Glutamatergic neuron (in vitro differentiated cells): ENCODE measurements around the gene UNC93A. TPM values are rescaled to one million over a fixed set of nuclear protein-coding genes. Genes with fewer than 3 reads are reported as not detected.

ENCODE experiments used
- DNase-seq: peaks from one replicate; pipeline ENCODE4 v3.0.0; 2022
- H3K27ac Mint-ChIP-seq: one replicate; pipeline ENCODE4 v1.8.0; 2020; ENCODE audit warnings: mild to moderate bottlenecking, mixed read lengths, inconsistent platforms; ENCODE audit not compliant: unreplicated experiment
- H3K27me3 Mint-ChIP-seq: one replicate; pipeline ENCODE4 v1.8.0; 2020; ENCODE audit warnings: mild to moderate bottlenecking, moderate library complexity, mixed read lengths, inconsistent platforms; ENCODE audit not compliant: unreplicated experiment
- H3K36me3 Mint-ChIP-seq: one replicate; pipeline ENCODE4 v1.8.0; 2020; ENCODE audit warnings: mild to moderate bottlenecking, mixed read lengths, inconsistent platforms; ENCODE audit not compliant: unreplicated experiment
- H3K4me1 Mint-ChIP-seq: one replicate; pipeline ENCODE4 v1.8.0; 2020; ENCODE audit warnings: mild to moderate bottlenecking, low read depth, mixed read lengths, inconsistent platforms; ENCODE audit not compliant: unreplicated experiment
- H3K4me3 Mint-ChIP-seq: one replicate; pipeline ENCODE4 v1.8.0; 2020; ENCODE audit warnings: mild to moderate bottlenecking, mixed read lengths, inconsistent platforms; ENCODE audit not compliant: unreplicated experiment
- H3K9me3 Mint-ChIP-seq: one replicate; pipeline ENCODE4 v1.8.0; 2020; ENCODE audit warnings: mild to moderate bottlenecking, moderate library complexity, mixed read lengths, inconsistent platforms; ENCODE audit not compliant: unreplicated experiment
- total RNA-seq: library from RNA; stranded (reverse); fragmentation: NEBNext Ultra II Directional; extraction: Animal tissue kit (Norgen Biotek cat#: 25700); gene quantifications from one replicate; pipeline ENCODE4 v1.2.1, GENCODE V29; 2021; ENCODE audit not compliant: unreplicated experiment
- TF ChIP-seq, protein P1 (sequence below): fragments of 200-600 bp; sonication (generic); IDR thresholded peaks from one replicate; pipeline ENCODE4 v1.5.0; 2021; ENCODE audit not compliant: partially characterized antibody, unreplicated experiment

Gene UNC93A
- total RNA-seq, 1 donor from 2014 or later, result not detected

DNA sequence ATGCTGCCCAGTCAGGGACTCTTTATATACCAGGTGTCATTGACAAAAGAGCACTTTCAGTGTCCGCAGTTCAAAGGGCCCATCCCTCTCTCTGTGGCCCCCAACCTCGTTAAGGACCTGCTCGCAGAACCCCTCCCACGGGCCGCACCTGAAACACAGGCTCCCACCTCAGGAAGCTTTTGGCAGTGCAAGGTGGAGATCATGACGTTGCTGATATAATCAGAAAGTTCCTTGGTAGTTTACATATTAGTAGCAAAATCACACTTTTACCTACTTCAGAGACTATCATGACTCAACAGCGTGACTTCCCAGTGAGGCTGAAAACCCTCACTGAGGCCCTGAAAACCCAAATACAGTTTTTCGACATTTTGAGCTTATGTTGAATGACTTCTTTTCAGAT is 37.9 kb downstream of the UNC93A start:
- Mint-ChIP-seq H3K9me3 (no peaks in the 10 kb centered on the region), H3K27me3 (no peaks in the 10 kb centered on the region), H3K4me1 (no peaks in the 10 kb centered on the region), H3K4me3 (no peak overlapping the region), H3K36me3 (no peaks in the 10 kb centered on the region), H3K27ac (no peak overlapping the region)
- TF ChIP-seq, protein P1, sequence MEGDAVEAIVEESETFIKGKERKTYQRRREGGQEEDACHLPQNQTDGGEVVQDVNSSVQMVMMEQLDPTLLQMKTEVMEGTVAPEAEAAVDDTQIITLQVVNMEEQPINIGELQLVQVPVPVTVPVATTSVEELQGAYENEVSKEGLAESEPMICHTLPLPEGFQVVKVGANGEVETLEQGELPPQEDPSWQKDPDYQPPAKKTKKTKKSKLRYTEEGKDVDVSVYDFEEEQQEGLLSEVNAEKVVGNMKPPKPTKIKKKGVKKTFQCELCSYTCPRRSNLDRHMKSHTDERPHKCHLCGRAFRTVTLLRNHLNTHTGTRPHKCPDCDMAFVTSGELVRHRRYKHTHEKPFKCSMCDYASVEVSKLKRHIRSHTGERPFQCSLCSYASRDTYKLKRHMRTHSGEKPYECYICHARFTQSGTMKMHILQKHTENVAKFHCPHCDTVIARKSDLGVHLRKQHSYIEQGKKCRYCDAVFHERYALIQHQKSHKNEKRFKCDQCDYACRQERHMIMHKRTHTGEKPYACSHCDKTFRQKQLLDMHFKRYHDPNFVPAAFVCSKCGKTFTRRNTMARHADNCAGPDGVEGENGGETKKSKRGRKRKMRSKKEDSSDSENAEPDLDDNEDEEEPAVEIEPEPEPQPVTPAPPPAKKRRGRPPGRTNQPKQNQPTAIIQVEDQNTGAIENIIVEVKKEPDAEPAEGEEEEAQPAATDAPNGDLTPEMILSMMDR, result no peak
- DNase-seq, result no peak

DNA sequence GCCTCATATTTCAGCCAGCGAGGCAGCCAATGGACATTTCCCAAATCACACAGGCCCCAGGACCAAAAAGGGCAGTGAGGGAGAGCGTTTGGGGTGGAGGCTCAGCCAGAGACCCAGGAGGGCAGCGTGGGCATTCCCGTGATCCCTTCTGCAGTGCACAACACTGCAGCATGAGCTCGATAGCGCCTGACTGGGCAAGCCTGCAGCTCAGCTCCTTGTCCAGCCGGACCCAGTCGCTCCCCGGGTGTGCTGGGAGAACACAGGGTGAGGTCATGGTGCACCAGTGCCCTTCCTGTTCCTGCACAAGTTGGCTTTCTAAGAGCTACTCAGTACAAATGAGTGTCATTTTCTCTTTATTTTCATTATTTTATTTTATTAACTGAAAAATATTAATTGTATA is 39.6 kb downstream of the UNC93A start:
- Mint-ChIP-seq H3K9me3 (no peaks in the 10 kb centered on the region), H3K27me3 (no peaks in the 10 kb centered on the region), H3K4me1 (no peaks in the 10 kb centered on the region)

DNA sequence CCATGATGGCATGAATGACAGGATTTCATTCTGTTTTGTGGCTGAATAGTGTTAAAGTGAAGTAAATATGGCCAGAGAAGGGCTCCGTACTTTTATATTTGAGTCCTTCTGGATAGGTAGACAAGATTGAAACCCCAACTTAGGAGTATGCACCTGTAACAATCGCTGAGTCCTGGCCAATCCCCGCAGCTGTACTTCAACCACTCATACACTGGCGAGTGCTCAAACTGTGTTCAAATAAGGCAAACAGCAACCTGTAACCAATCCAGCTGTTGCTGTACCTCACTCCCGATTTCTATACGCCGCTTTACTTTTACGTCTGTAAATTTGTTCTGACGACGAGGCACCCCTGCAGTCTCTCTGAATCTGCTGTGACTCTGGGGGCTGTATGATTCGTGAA is 40.5 kb downstream of the UNC93A start:
- DNase-seq, result no peak
- no peaks in the 10 kb centered on the region for H3K36me3 Mint-ChIP-seq
- H3K27me3 Mint-ChIP-seq, result no peaks in the 10 kb centered on the region
- H3K9me3 Mint-ChIP-seq, result no peaks in the 10 kb centered on the region
- no peaks in the 10 kb centered on the region for H3K4me1 Mint-ChIP-seq
- H3K27ac Mint-ChIP-seq, result no peak overlapping the region
- TF ChIP-seq, protein P1, result no peak
- no peak overlapping the region for H3K4me3 Mint-ChIP-seq

More for the DNA sequence above, 39.6 kb downstream of the UNC93A start:
- Mint-ChIP-seq H3K36me3 (no peaks in the 10 kb centered on the region), H3K27ac (no peak overlapping the region), H3K4me3 (no peak overlapping the region)
- TF ChIP-seq, protein P1, result no peak
- DNase-seq, result no peak

DNA sequence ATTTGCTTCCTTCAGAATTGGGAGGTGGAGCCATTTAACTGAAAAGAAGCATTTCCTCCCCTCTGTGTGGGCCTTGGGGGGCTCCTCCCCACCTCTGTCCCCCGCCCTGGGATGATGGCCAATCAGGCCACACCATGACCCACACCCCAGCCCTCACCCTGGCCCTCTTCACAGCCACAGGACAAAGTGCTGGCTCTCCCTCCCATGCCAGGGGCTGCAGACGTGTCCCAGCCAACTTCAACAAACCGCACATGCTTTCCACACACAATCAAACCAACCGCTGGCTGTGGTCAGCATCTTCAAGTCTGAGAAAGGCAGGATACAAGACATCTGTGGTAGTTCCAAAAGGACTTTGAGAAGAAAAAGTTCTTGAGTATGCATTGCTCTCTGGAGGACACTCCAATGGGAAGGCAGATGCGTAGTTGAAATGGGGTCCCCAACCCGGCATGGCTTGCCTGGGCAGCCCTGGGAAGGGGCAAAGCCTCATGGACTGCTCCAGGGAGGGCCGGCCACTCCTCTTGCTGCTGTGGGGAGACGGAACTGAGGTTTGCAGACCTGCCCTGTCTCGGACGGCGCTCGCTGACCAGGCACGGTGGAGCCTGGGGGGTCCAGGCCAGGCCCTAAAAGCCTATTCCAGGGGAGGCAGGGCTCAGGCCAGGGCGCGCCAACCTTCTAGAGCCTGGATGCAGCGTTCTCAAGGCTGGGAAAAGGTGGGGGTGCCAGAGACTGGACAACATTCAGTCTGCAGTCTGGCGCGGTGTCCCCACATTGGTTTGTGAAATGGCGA is 45.9 kb downstream of the UNC93A start:
- Mint-ChIP-seq H3K36me3 (peaks cover 4% of the 10 kb centered on the region), H3K9me3 (peaks cover 6% of the 10 kb centered on the region), H3K4me1 (no peaks in the 10 kb centered on the region), H3K27ac (no peak overlapping the region), H3K4me3 (no peak overlapping the region), H3K27me3 (no peaks in the 10 kb centered on the region)
- no peak for DNase-seq
- TF ChIP-seq, protein P1, result no peak

DNA sequence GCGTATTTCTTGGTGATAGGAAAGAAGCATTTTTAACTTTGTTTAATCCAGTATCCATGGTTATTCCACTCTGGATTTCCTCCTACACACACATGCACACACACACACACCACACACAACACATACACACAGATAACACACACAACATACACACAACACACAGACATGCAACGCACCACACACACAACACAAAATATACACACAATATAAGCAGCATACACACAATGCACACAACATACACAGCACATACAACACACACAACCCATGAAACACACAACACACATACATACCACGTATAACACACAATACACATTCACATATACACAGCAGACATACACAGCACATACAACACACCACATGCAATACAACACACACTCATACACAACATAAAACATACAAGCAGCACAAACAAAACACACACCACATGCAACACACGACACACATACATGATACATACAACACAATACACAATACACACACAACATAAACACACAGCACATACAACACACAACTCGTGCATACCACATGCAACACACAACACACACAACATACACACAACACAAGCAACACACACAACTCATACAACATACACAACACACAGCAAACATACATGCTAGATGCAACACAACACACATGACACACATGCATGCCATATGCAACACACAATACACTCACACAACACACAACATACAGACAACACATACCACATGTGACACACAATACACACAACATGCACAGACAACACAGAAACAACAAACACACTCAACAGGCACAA is 46.7 kb downstream of the UNC93A start:
- peaks cover 4% of the 10 kb centered on the region for H3K36me3 Mint-ChIP-seq
- H3K4me3 Mint-ChIP-seq, result no peak overlapping the region
- peaks cover 6% of the 10 kb centered on the region for H3K9me3 Mint-ChIP-seq
- no peak for DNase-seq
- TF ChIP-seq, protein P1, result no peak
- H3K4me1 Mint-ChIP-seq, result no peaks in the 10 kb centered on the region
- H3K27ac Mint-ChIP-seq, result no peak overlapping the region
- no peaks in the 10 kb centered on the region for H3K27me3 Mint-ChIP-seq
